GM19035 (cell line): ENCODE measurements around the gene IQGAP1.

Experiments
- ATAC-seq: cut with Tn5 transposase; IDR thresholded peaks from one replicate; pipeline ENCODE4 v1.9.1; 2021; ENCODE audit not compliant: unreplicated experiment

Gene IQGAP1

DNA sequence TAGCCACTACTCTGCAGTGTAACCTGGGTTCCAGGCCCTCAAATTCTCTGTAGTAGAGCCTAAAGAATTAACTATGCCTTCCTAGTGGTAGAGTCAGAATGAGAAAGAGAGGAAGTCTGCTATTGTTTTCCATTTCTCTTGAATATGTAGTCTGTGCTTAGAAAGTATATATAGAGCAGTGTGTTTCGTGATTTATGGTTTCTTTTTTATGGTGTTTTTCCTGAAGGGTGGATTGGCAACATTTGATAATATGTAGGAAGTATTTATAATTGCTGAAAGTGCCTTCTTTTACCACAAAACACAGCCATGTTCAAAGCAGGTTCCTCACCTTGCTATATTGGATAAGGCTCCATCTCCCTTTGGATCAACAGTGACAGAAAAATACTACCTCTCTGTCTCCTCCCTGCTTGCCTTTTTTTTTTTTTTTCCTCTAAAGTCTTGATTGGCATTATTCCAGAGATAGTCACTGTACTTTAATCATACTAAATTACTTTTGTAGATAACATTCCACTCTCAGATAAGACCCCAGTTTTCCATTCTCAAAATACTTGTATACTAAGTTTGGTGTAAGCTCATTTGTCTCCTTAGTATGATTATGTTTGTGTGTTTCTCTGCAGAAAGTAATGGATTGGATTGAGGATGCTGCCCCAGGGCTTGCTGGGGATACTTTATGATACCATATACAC, 47.8 kb downstream of the IQGAP1 start:
- ATAC-seq, result no peak

DNA sequence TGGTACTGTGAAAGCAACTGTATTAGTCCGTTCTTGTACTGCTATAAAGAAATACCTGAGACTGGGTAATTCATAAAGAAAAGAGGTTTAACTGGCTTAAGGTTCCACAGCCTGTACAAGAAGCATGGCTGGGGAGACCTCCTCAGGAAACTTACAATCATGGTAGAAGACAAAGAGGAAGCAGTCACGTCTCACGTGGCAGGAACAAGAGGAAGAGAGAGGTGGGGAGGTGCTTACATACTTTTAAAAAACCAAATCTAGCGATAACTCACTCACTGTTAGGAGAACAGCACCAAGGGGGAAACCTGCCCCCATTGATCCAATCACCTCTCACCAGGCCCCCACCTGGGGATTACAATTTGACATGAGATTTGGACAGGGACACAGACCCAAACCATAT, 48.9 kb downstream of the IQGAP1 start:
- no peak for ATAC-seq

GRCh38 chr15:90437516-90437915, 49.5 kb downstream of the IQGAP1 start:
- no peak for ATAC-seq

GRCh38 chr15:90439946-90440345, 51.9 kb downstream of the IQGAP1 start:
- no peak for ATAC-seq

DNA sequence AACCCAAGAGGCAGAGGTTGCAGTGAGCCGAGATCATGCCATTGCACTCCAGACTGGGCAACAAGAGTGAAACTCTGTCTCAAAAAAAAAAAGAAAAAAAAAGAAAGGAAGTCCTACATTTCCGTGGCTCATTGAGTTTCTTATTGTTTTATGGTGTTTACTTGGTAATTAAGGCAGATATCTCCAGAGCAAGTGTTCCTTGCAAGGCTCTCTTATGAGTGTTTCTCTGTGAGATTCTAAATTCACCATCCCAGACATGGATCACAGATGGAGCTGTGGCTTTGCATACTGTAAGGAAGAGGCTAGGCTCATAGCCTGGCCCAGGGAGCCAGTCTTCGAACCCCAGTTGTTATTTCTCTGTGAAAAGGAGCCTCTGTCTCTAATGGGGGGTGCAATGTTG, 53.0 kb downstream of the IQGAP1 start:
- no peak for ATAC-seq

DNA sequence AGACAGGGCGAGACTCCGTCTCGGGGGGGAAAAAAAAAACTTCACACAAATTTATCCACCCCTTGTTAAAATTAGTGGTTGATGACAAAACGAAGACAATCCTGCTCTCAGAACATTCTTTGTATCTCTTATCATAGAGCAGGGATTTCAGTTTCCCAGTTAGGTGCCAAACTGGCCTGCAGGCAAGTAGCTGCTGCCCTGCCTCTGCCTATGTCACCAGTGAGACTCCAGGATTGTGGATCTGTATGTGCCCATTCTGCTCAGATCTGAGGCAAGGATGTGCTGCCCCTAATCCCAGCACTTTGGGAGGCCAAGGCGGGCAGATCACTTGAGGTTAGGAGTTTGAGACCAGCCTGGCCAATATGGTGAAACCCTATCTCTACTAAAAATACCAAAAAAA, 54.4 kb downstream of the IQGAP1 start:
- no peak for ATAC-seq

GRCh38 chr15:90449206-90449735, 61.2 kb downstream of the IQGAP1 start:
- no peak for ATAC-seq

DNA sequence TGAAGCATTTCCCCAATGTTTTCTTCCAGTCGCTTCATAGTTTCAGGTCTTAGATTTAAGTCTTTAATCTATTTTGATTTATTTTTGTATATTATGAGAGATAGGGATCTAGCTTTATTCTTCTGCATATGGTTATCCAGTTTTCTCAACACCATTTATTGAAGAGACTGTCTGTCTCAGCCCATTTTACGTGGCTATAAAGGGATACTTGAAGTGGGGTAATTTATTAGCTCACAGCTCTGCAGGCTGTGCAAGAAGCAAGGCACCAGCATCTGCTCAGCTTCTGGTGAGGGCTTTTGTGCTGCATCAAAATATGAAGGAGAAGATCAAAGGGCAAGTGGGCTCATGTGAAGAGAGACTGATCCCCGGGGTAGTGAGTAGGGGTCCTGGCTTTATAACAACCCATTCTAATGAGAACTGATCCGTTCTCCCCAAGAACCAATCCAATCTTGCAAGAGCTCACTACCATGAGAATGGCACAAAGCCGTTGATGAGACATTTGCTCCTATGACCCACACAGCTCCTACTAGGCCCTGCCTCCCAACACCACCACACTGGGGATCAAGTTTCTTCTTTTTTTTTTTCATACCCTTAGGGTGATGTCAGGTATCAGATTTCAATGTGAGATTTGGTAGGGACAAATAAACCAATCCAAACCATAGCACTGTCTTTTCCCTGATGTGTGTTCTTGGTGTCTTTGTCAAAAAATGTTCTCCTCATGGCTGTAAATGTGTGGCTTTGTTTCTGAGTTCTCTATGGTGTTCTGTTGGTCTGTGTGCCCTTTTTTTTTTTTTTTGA, 63.2 kb downstream of the IQGAP1 start:
- no peak for ATAC-seq

GRCh38 chr15:90456236-90456635, 68.2 kb downstream of the IQGAP1 start:
- ATAC-seq, result no peak

- no peak for ATAC-seq
Measured at GRCh38 chr15:90458061-90458460, 70.0 kb downstream of the IQGAP1 start.

GRCh38 chr15:90459368-90459767, 71.3 kb downstream of the IQGAP1 start:
- ATAC-seq, result no peak

DNA sequence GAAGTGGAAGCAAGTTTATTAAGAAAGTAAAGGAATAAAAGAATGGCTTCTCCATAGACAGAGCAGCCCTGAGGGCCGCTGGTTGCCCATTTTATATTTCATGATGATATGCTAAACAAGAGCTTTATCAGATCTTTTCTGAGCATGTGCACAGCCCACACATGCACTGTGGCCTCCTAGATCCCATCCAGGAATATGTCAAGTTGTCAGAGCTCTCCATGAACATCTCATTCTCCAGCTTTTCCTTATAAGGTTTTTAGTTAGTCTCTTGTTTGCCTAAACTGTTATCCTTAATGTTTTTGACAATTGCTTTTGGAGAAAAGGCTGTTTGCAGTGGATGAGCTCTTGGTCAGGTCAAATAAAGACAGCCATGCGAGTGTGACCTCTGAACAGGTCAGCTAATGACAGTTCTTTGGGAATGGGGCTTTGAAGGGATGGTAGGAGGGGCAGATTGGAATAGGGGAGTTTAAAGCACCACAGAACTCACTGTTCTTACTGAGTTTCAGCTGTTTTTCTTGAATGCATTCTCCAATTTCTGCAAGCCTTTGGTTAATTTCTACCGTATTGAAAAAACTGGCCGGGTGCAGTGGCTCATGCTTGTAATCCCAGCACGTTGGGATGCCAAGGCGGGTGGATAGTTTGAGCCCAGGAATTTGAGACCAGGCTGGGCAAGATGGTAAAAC, 72.2 kb downstream of the IQGAP1 start:
- no peak for ATAC-seq

GRCh38 chr15:90463381-90463780, 75.3 kb downstream of the IQGAP1 start:
- ATAC-seq, result no peak

- ATAC-seq, result no peak
Measured at GRCh38 chr15:90465140-90465929, 77.3 kb downstream of the IQGAP1 start.

DNA sequence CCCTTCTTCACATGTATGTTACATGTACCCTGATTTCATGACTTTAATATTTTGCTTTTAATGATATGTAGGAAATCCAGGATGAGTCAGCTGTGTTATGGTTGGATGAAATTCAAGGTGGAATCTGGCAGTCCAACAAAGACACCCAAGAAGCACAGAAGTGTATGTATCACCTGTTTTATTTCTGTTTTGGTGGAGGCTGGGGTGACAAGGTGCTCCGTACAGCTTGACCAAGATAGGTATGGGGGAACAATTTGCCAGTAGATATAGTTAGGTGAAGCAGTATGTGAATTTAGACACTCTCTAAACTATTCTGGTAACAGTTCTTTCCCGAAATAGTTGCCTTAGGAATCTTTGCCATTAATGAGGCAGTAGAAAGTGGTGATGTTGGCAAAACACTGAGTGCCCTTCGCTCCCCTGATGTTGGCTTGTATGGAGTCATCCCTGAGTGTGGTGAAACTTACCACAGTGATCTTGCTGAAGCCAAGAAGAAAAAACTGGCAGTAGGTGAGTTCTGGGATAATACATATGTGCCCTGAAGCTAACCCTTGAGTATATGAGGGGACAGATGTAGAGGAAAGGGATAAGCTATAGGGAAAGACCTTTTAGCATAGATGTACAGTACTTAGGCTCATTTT, 78.0 kb downstream of the IQGAP1 start:
- no peak for ATAC-seq

- no peak for ATAC-seq
Measured at GRCh38 chr15:90469723-90470122, 81.7 kb downstream of the IQGAP1 start.

DNA sequence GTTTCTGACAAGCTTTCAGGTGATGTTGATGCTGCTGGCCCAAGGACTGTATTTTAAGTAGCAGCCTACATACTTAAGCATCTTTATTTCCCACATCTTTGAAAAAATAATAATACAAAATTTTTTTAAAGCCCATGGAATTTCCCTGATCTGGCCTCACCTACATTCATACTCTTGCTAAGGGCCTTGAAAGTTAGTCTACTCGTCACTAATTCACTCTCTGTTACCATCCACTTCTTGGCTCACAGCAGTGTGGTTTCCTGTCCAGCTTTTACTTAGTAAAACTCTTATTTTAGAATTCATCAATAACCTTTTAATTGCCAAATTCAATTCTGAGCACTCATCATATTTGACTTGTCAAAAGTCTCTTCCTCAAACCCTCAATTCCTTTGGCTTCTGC, 82.4 kb downstream of the IQGAP1 start:
- ATAC-seq, result no peak

DNA sequence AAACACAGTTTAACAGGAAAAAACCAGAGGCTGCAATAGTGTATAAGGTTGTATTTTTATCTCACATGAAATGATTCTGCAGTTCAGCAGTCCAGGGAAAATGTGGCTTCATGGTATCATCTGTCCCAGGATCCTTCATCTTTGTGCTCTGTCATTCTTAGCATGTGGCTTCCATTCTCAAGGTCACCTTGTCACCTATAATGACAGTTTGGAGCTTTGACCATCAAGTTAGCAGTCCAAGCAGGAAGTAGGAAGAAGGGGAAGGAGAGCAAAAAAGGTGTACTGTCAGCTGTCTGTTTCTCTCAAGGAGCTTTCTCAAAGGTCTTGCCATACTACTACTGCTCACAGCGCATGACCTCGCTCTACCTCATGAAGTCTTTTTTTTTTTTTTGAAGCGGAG, 83.1 kb downstream of the IQGAP1 start:
- ATAC-seq, result no peak

- ATAC-seq, result no peak
Measured at GRCh38 chr15:90471769-90472168, 83.7 kb downstream of the IQGAP1 start.

DNA sequence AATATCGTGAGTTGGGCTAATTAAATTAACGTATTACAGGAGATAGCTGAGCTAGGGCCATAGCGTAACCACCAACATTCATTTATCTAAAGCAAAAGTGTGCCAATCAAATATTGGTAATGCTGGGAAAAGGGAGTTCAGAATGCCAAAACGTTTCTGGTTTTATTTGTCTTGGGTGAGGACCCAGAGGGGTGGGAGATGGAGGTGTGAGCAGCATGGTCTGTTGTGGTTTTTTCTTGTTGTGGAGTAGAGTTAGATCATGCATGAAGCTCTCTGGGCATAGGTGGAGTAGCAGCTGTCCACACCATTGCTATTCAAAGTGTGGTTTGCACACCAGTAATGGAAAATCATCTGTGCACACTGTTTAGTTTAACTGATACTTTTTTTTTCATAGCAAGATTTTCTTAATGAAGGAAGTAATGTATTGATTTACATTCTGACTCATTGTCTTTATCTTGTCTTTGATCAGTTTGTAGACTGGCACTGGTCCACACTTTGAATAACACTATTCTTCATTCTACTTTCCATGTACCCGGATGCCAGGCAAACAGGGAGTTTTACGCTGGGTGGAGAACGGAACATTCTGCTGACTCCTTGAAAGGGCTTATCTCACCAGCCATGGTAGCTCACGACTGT, 90.9 kb downstream of the IQGAP1 start:
- ATAC-seq, result no peak
